CD14-positive monocyte (primary cell): ENCODE data around the gene HOXD12. TPM values are rescaled to one million over a fixed set of nuclear protein-coding genes. Genes with fewer than 3 reads are reported as not detected.

Source experiments
- DNase-seq, 3 donors: peaks; one replicate each; pipeline ENCODE4 v3.0.0-alpha.2; 2011 to 2022
- H2AFZ ChIP-seq: 2 replicates; pipeline ENCODE4 v1.6.0; 2012; ENCODE audit warnings: mild to moderate bottlenecking, low read depth, low read length, inconsistent platforms; ENCODE audit not compliant: insufficient read depth, poor library complexity, severe bottlenecking
- H3K27ac ChIP-seq, 2 donors: 1 replicate in 1 of 2; 2 replicates in 1 of 2; pipeline ENCODE4 v1.5.1; 2012 to 2013; ENCODE audit warnings: low read length in 2 of 2, control low read depth in 1 of 2, inconsistent platforms in 1 of 2, low read depth in 1 of 2, mild to moderate bottlenecking in 1 of 2
- H3K27me3 ChIP-seq, 2 donors: one replicate each; pipeline versions ENCODE4 v1.6.0 to v1.6.1; 2011 to 2013; ENCODE audit warnings: low read length in 2 of 2; ENCODE audit not compliant: control insufficient read depth in 2 of 2, insufficient read depth in 2 of 2
- H3K36me3 ChIP-seq, 2 donors: replicated peaks in 1 of 2; 1 replicate in 1 of 2; 2 replicates in 1 of 2; pipeline versions ENCODE4 v1.5.1 to v1.6.1; 2012 to 2013; ENCODE audit warnings: low read length in 2 of 2, control low read depth in 1 of 2, inconsistent platforms in 1 of 2, mild to moderate bottlenecking in 1 of 2; ENCODE audit not compliant: insufficient read depth in 2 of 2, control insufficient read depth in 1 of 2
- H3K4me1 ChIP-seq, 2 donors: 1 replicate in 1 of 2; 2 replicates in 1 of 2; pipeline versions ENCODE4 v1.5.1 to v1.6.1; 2012 to 2013; ENCODE audit warnings: low read length in 2 of 2, control low read depth in 1 of 2, inconsistent platforms in 1 of 2, mild to moderate bottlenecking in 1 of 2, moderate library complexity in 1 of 2; ENCODE audit not compliant: insufficient read depth in 2 of 2, control insufficient read depth in 1 of 2
- H3K4me2 ChIP-seq: replicated peaks from 2 replicates; pipeline ENCODE3; 2012; ENCODE audit warnings: low read length, moderate library complexity, mild to moderate bottlenecking; ENCODE audit not compliant: poor library complexity, severe bottlenecking; ENCODE audit errors: extremely low read depth
- H3K4me3 ChIP-seq, 3 experiments: fragments of 200-600 bp in 1 of 3; sonication (generic) in 1 of 3; replicated peaks in 1 of 3; 1 replicate in 2 of 3; 2 replicates in 1 of 3; pipeline ENCODE4 v1.5.1; 2011 to 2013; ENCODE audit warnings: low read length in 3 of 3, mild to moderate bottlenecking in 3 of 3, control low read depth in 2 of 3, low read depth in 2 of 3, inconsistent platforms in 1 of 3, moderate library complexity in 1 of 3
- H3K79me2 ChIP-seq: 2 replicates; pipeline ENCODE4 v1.6.0; 2012; ENCODE audit warnings: mild to moderate bottlenecking, control low read depth, inconsistent platforms, low read length, moderate library complexity; ENCODE audit not compliant: insufficient read depth
- H3K9ac ChIP-seq: 2 replicates; pipeline ENCODE4 v1.6.0; 2017; ENCODE audit warnings: low read length, mild to moderate bottlenecking; ENCODE audit not compliant: insufficient read depth, poor library complexity, severe bottlenecking
- H3K9me3 ChIP-seq, 2 donors: replicated peaks in 1 of 2; 1 replicate in 1 of 2; 2 replicates in 1 of 2; pipeline versions ENCODE4 v1.5.1 to v1.6.1; 2012 to 2013; ENCODE audit warnings: low read length in 2 of 2, control low read depth in 1 of 2; ENCODE audit not compliant: control insufficient read depth in 1 of 2, insufficient read depth in 1 of 2
- H4K20me1 ChIP-seq: 2 replicates; pipeline ENCODE4 v1.6.0; 2012; ENCODE audit warnings: mild to moderate bottlenecking, low read length, control low read depth, moderate library complexity; ENCODE audit not compliant: insufficient read depth
- H3K27ac Mint-ChIP-seq, 7 donors: one replicate each; pipeline ENCODE4 v1.8.0; 2020; ENCODE audit warnings: mild to moderate bottlenecking in 7 of 7, mixed read lengths in 7 of 7, moderate library complexity in 6 of 7, inconsistent platforms in 2 of 7
- H3K27me3 Mint-ChIP-seq, 3 donors: one replicate each; pipeline ENCODE4 v1.8.0; 2021 to 2022; ENCODE audit warnings: low read depth in 3 of 3, mild to moderate bottlenecking in 3 of 3, mixed read lengths in 3 of 3, moderate library complexity in 3 of 3, inconsistent platforms in 1 of 3
- H3K36me3 Mint-ChIP-seq, 2 donors: one replicate each; pipeline ENCODE4 v1.8.0; 2020; ENCODE audit warnings: mixed read lengths in 2 of 2, inconsistent platforms in 1 of 2, mild to moderate bottlenecking in 1 of 2
- H3K4me1 Mint-ChIP-seq: one replicate; pipeline ENCODE4 v1.8.0; 2020; ENCODE audit warnings: mild to moderate bottlenecking, mixed read lengths
- H3K4me3 Mint-ChIP-seq, 2 donors: one replicate each; pipeline ENCODE4 v1.8.0; 2020; ENCODE audit warnings: mild to moderate bottlenecking in 2 of 2, mixed read lengths in 2 of 2, moderate library complexity in 1 of 2
- H3K9me3 Mint-ChIP-seq, 7 donors: one replicate each; pipeline ENCODE4 v1.8.0; 2020 to 2022; ENCODE audit warnings: mixed read lengths in 7 of 7, mild to moderate bottlenecking in 6 of 7, moderate library complexity in 6 of 7, inconsistent platforms in 2 of 7
- CTCF ChIP-seq: fragments of 200-600 bp; IDR thresholded peaks from one replicate; pipeline ENCODE4 v1.8.0; 2022; ENCODE audit warnings: antibody characterized with exemption, mild to moderate bottlenecking
- whole genome bisulfite sequencing: methylation state at CpG from one replicate; pipeline ENCODE4 v1.1.5; 2013; ENCODE audit warnings: missing lambda C conversion rate; ENCODE audit not compliant: insufficient coverage; 5-methylcytosine and 5-hydroxymethylcytosine counted together
- intact Hi-C, 2 donors: fragments of 100-400 bp; cut with micrococcal nuclease; formaldehyde crosslinking; loops; one replicate each; pipeline versions ENCODE4 v1.15.0 to v1.15.1; 2023
- polyA plus RNA-seq, 3 donors: library from polyadenylated mRNA; depleted of rRNA in 1 of 3; unstranded in 2 of 3; stranded (reverse) in 1 of 3; fragments of 300-500 nt in 2 of 3; fragments of >200 nt in 1 of 3; fragmentation: Illumina TruSeq in 2 of 3; gene quantifications; 1 replicate in 2 of 3; 2 replicates in 1 of 3; pipeline ENCODE4 v1.2.3, GENCODE V29; 2012 to 2021

Gene HOXD12
- polyA plus RNA-seq, 3 donors: not detected

GRCh38 chr2:176118601-176119339 is 19.2 kb downstream of the HOXD12 start:
- H3K4me1 ChIP-seq: peaks cover 5 to 12% of the 10 kb centered on the region in 2 donors
- Mint-ChIP-seq H3K9me3 (peaks cover 4 to 46% (median 29%) of the 10 kb centered on the region in 7 donors), H3K4me3 (peak overlapping the region in 1 of 2 donors; percentile 85), H3K4me1 (peaks cover 15% of the 10 kb centered on the region), H3K27me3 (peaks cover 91 to 99% (median 95%) of the 10 kb centered on the region in 3 donors), H3K36me3 (peaks cover 2 to 9% of the 10 kb centered on the region in 2 donors), H3K27ac (no peak overlapping the region)
- peaks cover 85 to 97% of the 10 kb centered on the region in 2 donors for H3K27me3 ChIP-seq
- WGBS: 4% methylated on average over 18 of the region's 24 CpGs
- no peak overlapping the region for H3K4me3 ChIP-seq
- H3K9me3 ChIP-seq: peaks cover 13 to 72% of the 10 kb centered on the region in 2 donors
- H3K27ac ChIP-seq: no peak overlapping the region
- peak overlapping the region; percentile 28 for H3K4me2 ChIP-seq
- intact Hi-C loops: no loop called here
- peak in 2 of 3 donors; percentile 17 to 28 for DNase-seq
- no peak overlapping the region for H2AFZ ChIP-seq
- no peaks in the 10 kb centered on the region for H3K36me3 ChIP-seq
- no peaks in the 10 kb centered on the region for H4K20me1 ChIP-seq
- TF ChIP-seq CTCF: peak; percentile 61
- no peaks in the 10 kb centered on the region for H3K79me2 ChIP-seq
- H3K9ac ChIP-seq: no peak overlapping the region

- Mint-ChIP-seq H3K36me3 (peaks cover 2 to 12% of the 10 kb centered on the region in 2 donors), H3K27me3 (peaks cover 91 to 99% (median 95%) of the 10 kb centered on the region in 3 donors), H3K4me3 (peak overlapping the region in 1 of 2 donors; percentile 81), H3K27ac (no peak overlapping the region), H3K4me1 (peaks cover 17% of the 10 kb centered on the region), H3K9me3 (peaks cover 4 to 38% (median 30%) of the 10 kb centered on the region in 7 donors)
- no peak for DNase-seq
- Histone ChIP-seq H3K36me3 (no peaks in the 10 kb centered on the region), H4K20me1 (no peaks in the 10 kb centered on the region), H3K27me3 (peaks cover 86 to 97% of the 10 kb centered on the region in 2 donors), H3K27ac (no peak overlapping the region), H3K9me3 (peaks cover 13 to 78% of the 10 kb centered on the region in 2 donors), H2AFZ (no peak overlapping the region), H3K9ac (no peak overlapping the region), H3K4me1 (peaks cover 5 to 12% of the 10 kb centered on the region in 2 donors), H3K4me2 (no peak overlapping the region), H3K4me3 (no peak overlapping the region), H3K79me2 (no peaks in the 10 kb centered on the region)
- TF ChIP-seq CTCF: no peak
- intact Hi-C loops: loop anchor here (5.0 kb wide), 2 partner anchors 38 to 1027 kb away; partner anchors contain the start of gene EVX2 (in 1 of the 2)
- 18% methylated on average over 4 of the region's 13 CpGs for WGBS
These were observed 21.0 kb downstream of the HOXD12 start for GRCh38 chr2:176120364-176121189.
